HG02588 (cell line): ENCODE results near the gene LRRC51.

Source experiments
- ATAC-seq: cut with Tn5 transposase; IDR thresholded peaks from one replicate; pipeline ENCODE4 v1.9.1; 2021; ENCODE audit warnings: mild to moderate bottlenecking, moderate library complexity; ENCODE audit not compliant: unreplicated experiment

The LRRC51 gene

GRCh38 chr11:72069787-72070251 lies 10.8 kb upstream of the LRRC51 start:
- ATAC-seq, result no peak

- no peak for ATAC-seq
These were observed 10.2 kb upstream of the LRRC51 start for GRCh38 chr11:72070491-72070890.

GRCh38 chr11:72072348-72072747 lies 8.3 kb upstream of the LRRC51 start:
- no peak for ATAC-seq

GRCh38 chr11:72075109-72075508 lies 5.5 kb upstream of the LRRC51 start:
- ATAC-seq, result no peak

- no peak for ATAC-seq
These were observed 4.9 kb upstream of the LRRC51 start for GRCh38 chr11:72075756-72076155.

- no peak for ATAC-seq
These were observed 2.2 kb upstream of the LRRC51 start for GRCh38 chr11:72078477-72078876.

- ATAC-seq, result no peak
These were observed 778 bp upstream of the LRRC51 start for GRCh38 chr11:72079819-72080325.

- no peak for ATAC-seq
These were observed 564 bp downstream of the LRRC51 start for GRCh38 chr11:72081184-72081644.

GRCh38 chr11:72081821-72082453 lies 1.3 kb downstream of the LRRC51 start:
- no peak for ATAC-seq

- no peak for ATAC-seq
These were observed 2.8 kb downstream of the LRRC51 start for GRCh38 chr11:72083414-72083813.

- no peak for ATAC-seq
These were observed 3.4 kb downstream of the LRRC51 start for GRCh38 chr11:72084076-72084475.

- ATAC-seq, result no peak
These were observed 4.3 kb downstream of the LRRC51 start for GRCh38 chr11:72084965-72085364.

- ATAC-seq, result no peak
These were observed 5.1 kb downstream of the LRRC51 start for GRCh38 chr11:72085621-72086351.

GRCh38 chr11:72088076-72088808 lies 7.6 kb downstream of the LRRC51 start:
- no peak for ATAC-seq

- ATAC-seq, result peak; percentile 46
These were observed 10.6 kb downstream of the LRRC51 start for GRCh38 chr11:72091292-72091691.

GRCh38 chr11:72098741-72099140 lies 18.1 kb downstream of the LRRC51 start:
- ATAC-seq, result no peak

GRCh38 chr11:72100009-72100408 lies 19.4 kb downstream of the LRRC51 start:
- ATAC-seq, result no peak

GRCh38 chr11:72100462-72100861 lies 19.8 kb downstream of the LRRC51 start:
- ATAC-seq, result no peak

- no peak for ATAC-seq
These were observed 21.5 kb downstream of the LRRC51 start for GRCh38 chr11:72102162-72102561.

- no peak for ATAC-seq
These were observed 21.9 kb downstream of the LRRC51 start for GRCh38 chr11:72102631-72102945.

GRCh38 chr11:72102946-72103753 lies 22.5 kb downstream of the LRRC51 start, which contains the start of gene LAMTOR1:
LAMTOR1 (minus strand) TSS chr11:72103297; CDS start chr11:72103224, 73 bp downstream.
- peak; percentile 81 for ATAC-seq
